GM12873 (cell line): ENCODE data around the gene CCR5AS.

Experiments used
- TF ChIP-seq, protein P1 (sequence below): IDR thresholded peaks from 2 replicates; pipeline ENCODE4 v1.5.1; 2012; ENCODE audit warnings: low read depth, mild to moderate bottlenecking, moderate library complexity, low read length, control low read depth; ENCODE audit not compliant: insufficient read depth; ENCODE audit errors: missing control alignments

Gene CCR5AS

DNA sequence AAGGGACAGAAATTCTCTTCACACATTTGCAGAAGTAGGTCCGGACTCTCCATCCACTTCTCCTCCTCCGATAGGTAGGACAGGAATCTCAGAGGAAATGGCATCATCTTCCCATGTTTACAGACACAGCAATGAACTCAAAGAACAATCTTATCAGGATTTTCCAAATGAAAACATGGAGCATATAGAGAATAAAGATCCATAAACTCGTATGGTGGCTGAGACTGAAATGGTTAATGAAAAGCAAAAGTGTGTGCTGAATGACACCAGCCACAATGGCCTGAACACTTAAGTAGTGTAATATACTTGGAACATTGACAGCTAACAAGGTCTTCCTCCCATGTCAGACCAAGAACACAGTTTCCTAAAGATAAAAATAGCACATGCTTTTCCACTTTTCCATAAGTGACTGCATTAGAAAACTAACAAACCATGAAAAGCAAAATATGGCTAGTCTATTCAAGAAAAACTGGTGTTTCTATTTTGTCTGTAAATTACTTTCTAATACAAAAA lies 6.0 kb upstream of the CCR5AS start:
- TF ChIP-seq, protein P1, sequence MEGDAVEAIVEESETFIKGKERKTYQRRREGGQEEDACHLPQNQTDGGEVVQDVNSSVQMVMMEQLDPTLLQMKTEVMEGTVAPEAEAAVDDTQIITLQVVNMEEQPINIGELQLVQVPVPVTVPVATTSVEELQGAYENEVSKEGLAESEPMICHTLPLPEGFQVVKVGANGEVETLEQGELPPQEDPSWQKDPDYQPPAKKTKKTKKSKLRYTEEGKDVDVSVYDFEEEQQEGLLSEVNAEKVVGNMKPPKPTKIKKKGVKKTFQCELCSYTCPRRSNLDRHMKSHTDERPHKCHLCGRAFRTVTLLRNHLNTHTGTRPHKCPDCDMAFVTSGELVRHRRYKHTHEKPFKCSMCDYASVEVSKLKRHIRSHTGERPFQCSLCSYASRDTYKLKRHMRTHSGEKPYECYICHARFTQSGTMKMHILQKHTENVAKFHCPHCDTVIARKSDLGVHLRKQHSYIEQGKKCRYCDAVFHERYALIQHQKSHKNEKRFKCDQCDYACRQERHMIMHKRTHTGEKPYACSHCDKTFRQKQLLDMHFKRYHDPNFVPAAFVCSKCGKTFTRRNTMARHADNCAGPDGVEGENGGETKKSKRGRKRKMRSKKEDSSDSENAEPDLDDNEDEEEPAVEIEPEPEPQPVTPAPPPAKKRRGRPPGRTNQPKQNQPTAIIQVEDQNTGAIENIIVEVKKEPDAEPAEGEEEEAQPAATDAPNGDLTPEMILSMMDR: no peak

DNA sequence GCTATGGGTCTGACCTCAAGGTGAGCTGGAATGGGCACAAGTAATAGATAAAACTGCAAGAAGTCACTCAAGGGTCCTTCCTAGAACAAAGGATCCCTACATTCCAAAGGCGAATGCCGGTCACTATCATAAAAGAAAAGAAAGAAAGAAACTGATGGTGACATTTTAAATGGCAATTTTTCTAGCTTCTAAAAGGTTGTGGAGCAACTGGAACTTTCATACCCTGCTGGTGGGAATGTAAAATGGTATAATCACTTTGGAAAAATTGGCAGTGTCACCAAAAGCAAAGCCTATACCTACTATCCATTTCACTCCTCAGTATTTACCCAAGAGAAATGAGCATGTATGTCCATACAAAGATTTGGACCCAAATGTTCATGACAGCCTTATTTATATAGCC lies 4.4 kb upstream of the CCR5AS start:
- TF ChIP-seq, protein P1: no peak

DNA sequence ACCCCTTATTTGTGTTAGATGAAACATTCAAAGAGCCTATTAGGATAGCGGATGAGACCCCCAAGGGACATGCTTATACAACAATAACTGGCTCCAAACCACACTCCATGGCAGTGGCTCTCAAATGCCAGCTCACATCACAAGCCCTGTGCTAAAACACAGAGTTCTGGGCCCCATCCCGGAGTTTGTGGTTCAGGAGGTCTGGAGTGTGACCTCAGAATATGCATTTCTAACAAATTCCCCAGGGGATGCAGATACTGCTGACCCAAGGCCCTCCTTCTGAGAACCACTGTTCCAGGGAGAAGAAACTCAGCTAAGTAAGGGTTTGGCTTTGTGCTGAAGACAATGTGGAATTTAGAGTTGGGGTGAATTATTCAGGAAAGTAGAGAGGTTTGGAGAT lies 3.8 kb upstream of the CCR5AS start:
- TF ChIP-seq, protein P1: no peak

DNA sequence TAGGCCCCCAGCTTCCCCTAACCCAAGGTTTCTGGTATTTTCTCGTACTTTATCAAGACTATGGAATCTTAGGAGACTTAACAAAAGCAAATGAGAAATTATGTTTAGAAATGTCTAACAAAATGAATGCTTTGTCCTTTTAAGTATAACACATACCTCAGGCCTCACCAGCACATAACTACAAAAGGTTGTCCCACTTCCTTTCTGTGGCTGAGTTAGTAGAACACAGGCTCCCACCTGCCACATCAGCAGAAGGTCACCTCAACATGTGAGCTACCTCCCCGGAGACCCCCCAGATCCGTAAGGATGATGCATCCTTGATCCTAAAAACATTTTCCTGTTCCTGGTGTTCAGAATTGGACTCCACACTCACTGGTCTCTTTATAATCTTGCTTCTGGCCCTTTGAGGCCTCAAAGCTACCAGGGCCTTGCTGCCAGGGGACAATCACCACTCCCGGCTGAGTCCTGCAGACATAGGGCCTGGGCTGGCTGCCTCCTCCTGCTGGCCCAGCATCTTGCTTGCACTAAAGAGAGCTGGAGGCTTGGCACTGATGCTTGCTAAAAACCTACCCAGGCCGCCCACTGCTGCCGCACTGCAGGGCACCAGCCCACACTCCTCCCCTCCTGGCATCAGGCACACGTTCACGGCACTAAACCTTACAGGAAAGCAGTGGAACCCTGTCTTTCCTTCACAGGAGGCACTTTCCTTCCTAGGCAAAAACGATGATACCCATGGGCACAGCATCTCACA lies 3.0 kb upstream of the CCR5AS start:
- TF ChIP-seq, protein P1: no peak

DNA sequence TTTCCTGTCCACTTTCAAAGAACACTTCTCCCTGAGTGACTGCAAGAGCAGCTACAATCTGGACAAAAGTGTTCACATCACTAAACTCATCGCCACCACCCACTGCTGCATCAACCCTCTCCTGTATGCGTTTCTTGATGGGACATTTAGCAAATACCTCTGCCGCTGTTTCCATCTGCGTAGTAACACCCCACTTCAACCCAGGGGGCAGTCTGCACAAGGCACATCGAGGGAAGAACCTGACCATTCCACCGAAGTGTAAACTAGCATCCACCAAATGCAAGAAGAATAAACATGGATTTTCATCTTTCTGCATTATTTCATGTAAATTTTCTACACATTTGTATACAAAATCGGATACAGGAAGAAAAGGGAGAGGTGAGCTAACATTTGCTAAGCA lies 2.0 kb upstream of the CCR5AS start:
- TF ChIP-seq, protein P1: no peak

DNA sequence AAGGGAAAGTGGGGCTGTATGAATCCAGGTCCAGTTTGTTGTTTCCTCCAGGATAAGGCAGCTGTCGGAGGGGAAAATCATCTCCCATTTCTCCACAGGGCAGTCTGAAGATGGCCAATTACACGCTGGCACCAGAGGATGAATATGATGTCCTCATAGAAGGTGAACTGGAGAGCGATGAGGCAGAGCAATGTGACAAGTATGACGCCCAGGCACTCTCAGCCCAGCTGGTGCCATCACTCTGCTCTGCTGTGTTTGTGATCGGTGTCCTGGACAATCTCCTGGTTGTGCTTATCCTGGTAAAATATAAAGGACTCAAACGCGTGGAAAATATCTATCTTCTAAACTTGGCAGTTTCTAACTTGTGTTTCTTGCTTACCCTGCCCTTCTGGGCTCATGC lies 1.1 kb upstream of the CCR5AS start:
- TF ChIP-seq, protein P1: no peak

DNA sequence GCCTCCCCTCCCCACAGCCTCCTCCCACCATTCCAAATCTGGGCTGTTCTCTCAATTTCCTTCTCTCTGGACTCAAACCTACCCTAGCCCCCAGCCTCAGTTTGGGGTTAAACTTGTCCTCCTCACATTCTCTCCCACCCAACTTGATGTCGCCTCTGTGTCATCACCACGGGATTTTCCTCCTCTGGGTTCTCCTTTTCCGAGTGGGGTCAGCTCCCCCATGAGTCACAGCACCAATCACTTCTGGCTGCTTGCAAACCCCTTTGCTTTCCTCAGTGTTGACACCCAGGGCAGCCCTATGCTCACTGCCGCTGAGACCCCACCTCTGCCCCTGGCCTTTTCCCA lies 451 bp downstream of the CCR5AS start:
- TF ChIP-seq, protein P1: no peak
